ENCODE results near the gene ZNF487.

DNA sequence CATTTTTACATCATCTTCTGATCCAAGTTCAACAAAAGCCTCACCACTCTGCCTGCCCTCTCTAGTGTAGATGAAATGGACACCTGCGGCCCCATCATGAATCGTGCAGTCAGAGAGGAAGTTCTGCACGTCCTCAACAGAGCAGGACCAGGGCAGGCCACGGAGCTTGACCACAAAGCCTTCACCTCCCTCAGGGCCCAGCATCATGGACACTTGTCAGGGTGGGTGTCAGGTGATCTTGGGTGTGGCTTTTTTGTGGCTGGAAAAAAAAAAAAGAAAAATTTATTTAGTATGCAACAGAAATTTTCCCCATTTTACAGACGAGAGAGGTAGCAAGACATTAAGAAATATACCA lies 49.3 kb upstream of the ZNF487 start:
- TF ChIP-seq, protein P1, sequence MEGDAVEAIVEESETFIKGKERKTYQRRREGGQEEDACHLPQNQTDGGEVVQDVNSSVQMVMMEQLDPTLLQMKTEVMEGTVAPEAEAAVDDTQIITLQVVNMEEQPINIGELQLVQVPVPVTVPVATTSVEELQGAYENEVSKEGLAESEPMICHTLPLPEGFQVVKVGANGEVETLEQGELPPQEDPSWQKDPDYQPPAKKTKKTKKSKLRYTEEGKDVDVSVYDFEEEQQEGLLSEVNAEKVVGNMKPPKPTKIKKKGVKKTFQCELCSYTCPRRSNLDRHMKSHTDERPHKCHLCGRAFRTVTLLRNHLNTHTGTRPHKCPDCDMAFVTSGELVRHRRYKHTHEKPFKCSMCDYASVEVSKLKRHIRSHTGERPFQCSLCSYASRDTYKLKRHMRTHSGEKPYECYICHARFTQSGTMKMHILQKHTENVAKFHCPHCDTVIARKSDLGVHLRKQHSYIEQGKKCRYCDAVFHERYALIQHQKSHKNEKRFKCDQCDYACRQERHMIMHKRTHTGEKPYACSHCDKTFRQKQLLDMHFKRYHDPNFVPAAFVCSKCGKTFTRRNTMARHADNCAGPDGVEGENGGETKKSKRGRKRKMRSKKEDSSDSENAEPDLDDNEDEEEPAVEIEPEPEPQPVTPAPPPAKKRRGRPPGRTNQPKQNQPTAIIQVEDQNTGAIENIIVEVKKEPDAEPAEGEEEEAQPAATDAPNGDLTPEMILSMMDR (IDR thresholded peaks at IDR 0.05; ENCODE audit: insufficient read depth, low read length): no peak
- TF ChIP-seq, protein P2, sequence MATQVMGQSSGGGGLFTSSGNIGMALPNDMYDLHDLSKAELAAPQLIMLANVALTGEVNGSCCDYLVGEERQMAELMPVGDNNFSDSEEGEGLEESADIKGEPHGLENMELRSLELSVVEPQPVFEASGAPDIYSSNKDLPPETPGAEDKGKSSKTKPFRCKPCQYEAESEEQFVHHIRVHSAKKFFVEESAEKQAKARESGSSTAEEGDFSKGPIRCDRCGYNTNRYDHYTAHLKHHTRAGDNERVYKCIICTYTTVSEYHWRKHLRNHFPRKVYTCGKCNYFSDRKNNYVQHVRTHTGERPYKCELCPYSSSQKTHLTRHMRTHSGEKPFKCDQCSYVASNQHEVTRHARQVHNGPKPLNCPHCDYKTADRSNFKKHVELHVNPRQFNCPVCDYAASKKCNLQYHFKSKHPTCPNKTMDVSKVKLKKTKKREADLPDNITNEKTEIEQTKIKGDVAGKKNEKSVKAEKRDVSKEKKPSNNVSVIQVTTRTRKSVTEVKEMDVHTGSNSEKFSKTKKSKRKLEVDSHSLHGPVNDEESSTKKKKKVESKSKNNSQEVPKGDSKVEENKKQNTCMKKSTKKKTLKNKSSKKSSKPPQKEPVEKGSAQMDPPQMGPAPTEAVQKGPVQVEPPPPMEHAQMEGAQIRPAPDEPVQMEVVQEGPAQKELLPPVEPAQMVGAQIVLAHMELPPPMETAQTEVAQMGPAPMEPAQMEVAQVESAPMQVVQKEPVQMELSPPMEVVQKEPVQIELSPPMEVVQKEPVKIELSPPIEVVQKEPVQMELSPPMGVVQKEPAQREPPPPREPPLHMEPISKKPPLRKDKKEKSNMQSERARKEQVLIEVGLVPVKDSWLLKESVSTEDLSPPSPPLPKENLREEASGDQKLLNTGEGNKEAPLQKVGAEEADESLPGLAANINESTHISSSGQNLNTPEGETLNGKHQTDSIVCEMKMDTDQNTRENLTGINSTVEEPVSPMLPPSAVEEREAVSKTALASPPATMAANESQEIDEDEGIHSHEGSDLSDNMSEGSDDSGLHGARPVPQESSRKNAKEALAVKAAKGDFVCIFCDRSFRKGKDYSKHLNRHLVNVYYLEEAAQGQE (IDR thresholded peaks at IDR 0.05; ENCODE audit: insufficient replicate concordance, low read depth): no peak
- TF ChIP-seq POLR2AphosphoS5 (IDR thresholded peaks at IDR 0.05; ENCODE audit: low read depth): no peak
- no peak for TF ChIP-seq SPI1 (IDR thresholded peaks at IDR 0.05; ENCODE audit: borderline replicate concordance, low read depth)
